OCI-LY3 (cell line): ENCODE measurements around the gene MLLT10.

Experiments used
- EZH2phosphoT487 ChIP-seq: fragments of 200-600 bp; shearing (Covaris generic); IDR thresholded peaks from 2 replicates; pipeline ENCODE4 v1.6.1; 2018; ENCODE audit warnings: antibody characterized with exemption, mixed run types, low read depth
- TF ChIP-seq, protein P1 (sequence below): fragments of 200-600, 300-600 bp; sonication (generic); IDR thresholded peaks from 2 replicates; pipeline ENCODE4 v1.5.1; 2014; ENCODE audit warnings: antibody characterized with exemption, low read length, low read depth

- TF ChIP-seq, protein P1, sequence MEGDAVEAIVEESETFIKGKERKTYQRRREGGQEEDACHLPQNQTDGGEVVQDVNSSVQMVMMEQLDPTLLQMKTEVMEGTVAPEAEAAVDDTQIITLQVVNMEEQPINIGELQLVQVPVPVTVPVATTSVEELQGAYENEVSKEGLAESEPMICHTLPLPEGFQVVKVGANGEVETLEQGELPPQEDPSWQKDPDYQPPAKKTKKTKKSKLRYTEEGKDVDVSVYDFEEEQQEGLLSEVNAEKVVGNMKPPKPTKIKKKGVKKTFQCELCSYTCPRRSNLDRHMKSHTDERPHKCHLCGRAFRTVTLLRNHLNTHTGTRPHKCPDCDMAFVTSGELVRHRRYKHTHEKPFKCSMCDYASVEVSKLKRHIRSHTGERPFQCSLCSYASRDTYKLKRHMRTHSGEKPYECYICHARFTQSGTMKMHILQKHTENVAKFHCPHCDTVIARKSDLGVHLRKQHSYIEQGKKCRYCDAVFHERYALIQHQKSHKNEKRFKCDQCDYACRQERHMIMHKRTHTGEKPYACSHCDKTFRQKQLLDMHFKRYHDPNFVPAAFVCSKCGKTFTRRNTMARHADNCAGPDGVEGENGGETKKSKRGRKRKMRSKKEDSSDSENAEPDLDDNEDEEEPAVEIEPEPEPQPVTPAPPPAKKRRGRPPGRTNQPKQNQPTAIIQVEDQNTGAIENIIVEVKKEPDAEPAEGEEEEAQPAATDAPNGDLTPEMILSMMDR: no peak
- no peak for TF ChIP-seq EZH2phosphoT487
Observed at GRCh38 chr10:21514129-21514817, 19.8 kb upstream of the MLLT10 start.
